NOMO-1 treated with dmso at 0.1 percent for 144 hours (cell line): Measurements from ENCODE around the gene LACTB.

ENCODE experiments used
- DNase-seq: peaks from one replicate; lab custom pipeline; 2025; ENCODE audit not compliant: unreplicated experiment; lab: John Stamatoyannopoulos, UW

LACTB gene, protein sequence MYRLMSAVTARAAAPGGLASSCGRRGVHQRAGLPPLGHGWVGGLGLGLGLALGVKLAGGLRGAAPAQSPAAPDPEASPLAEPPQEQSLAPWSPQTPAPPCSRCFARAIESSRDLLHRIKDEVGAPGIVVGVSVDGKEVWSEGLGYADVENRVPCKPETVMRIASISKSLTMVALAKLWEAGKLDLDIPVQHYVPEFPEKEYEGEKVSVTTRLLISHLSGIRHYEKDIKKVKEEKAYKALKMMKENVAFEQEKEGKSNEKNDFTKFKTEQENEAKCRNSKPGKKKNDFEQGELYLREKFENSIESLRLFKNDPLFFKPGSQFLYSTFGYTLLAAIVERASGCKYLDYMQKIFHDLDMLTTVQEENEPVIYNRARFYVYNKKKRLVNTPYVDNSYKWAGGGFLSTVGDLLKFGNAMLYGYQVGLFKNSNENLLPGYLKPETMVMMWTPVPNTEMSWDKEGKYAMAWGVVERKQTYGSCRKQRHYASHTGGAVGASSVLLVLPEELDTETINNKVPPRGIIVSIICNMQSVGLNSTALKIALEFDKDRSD

DNA sequence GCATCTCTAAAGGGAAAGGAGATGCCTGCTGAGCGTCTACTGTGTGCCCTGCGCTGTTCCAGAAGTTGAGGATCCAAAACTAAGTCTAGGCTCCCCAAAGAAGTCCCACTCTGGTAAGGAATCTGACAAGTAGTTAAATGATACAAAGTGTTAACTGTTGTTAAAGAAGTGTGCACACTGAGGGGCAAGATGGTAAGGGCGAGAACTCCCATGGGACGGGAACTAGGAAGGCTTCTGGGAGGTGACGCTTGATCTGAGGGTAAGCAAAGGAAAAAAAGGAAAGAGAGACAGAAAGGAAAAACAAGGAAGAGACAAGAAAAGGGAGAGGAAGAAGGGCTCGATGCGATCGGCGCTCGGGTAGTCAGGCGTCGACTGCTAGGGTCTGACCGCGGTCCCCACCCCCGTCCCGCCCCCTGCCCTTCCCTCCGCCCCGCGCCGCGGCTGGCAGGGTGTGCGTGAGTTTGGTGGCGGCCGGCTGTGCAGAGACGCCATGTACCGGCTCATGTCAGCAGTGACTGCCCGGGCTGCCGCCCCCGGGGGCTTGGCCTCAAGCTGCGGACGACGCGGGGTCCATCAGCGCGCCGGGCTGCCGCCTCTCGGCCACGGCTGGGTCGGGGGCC is at the start of gene LACTB:
TSS of gene LACTB (plus strand) at position 480 of the 620 bp plus-strand sequence. CDS start at position 491, 11 bp downstream.
- DNase-seq, result peak; percentile 84

DNA sequence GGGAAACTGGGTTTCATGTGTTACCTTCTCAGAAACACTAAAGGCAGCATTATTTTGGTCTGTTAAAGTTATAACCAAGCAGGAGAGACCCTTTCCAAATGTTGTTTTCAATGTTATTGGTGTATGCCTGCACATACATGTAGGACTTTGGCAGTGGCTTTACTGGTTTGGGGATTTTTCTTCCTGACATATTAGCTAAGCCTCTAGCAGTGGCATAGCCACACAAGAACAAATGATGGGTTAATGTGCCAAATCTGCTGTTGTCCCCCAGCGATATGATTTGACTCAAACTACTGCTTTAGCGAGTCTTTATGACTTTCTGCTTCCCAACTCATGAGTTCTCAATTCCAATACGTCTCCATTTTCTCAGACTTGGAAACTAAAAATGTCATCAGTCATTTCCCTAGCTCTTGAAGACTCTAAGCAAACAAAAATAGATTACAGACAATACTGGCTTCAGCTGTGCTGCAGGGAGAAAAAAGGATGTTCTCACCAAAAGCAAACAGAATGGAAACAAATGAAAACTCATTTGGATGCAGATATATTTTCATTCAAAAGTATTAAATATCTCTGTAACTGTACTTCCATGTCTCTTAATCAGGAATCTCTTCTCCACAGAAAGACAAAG is 49.5 kb upstream of the LACTB start:
- no peak for DNase-seq

DNA sequence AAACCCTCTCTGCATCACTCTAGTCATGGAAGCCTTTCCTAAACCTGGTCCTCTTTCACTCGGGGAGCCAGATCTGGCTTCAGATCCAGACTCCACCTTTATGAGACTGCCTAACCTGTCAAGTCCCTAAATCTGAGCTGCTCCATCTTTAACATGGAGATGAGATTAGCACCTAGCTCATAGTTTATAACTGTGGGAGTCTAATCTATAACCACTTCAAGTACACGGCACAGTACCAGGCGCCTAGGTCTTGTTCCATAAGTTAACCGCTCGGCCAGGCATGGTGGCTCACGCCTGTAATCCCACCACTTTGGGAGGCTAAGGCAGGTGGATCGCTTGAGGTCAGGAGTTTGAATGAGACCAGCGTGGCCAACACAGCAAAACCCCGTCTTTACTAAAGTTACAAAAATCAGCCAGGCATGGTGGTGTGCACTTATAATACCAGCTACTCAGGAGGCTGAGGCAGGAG is 48.8 kb upstream of the LACTB start:
- no peak for DNase-seq

DNA sequence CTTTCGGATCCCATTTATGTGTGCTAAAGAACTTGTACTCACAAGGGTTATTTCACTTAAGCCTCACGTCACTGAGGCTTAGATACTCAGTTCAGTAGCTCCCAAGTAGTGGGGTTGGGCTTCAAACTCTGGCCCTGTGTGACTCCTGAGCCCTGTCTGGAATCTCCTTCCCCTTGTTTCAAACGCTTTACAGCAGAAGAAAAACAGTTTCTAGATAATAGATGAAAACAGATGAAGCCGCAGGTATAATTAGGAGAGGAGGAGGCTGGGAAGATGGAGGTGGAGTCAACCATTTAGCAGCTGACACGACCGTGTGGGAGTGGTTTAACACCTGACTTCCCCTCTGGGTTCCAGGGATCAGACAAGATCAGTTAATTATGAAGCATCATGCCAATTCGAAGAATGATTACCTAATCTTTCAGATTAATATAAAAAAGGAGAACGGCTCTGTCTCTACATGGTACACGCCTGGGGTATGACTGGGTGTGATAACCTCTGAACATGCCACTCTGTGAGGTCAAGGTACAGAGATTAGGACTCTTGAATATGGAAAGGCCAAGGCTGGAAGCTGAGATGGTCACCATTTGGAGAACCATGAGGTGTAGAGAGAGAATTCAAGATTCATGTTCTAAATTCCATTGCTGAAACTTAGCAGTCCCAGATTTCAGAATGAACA is 48.0 kb upstream of the LACTB start:
- no peak for DNase-seq

DNA sequence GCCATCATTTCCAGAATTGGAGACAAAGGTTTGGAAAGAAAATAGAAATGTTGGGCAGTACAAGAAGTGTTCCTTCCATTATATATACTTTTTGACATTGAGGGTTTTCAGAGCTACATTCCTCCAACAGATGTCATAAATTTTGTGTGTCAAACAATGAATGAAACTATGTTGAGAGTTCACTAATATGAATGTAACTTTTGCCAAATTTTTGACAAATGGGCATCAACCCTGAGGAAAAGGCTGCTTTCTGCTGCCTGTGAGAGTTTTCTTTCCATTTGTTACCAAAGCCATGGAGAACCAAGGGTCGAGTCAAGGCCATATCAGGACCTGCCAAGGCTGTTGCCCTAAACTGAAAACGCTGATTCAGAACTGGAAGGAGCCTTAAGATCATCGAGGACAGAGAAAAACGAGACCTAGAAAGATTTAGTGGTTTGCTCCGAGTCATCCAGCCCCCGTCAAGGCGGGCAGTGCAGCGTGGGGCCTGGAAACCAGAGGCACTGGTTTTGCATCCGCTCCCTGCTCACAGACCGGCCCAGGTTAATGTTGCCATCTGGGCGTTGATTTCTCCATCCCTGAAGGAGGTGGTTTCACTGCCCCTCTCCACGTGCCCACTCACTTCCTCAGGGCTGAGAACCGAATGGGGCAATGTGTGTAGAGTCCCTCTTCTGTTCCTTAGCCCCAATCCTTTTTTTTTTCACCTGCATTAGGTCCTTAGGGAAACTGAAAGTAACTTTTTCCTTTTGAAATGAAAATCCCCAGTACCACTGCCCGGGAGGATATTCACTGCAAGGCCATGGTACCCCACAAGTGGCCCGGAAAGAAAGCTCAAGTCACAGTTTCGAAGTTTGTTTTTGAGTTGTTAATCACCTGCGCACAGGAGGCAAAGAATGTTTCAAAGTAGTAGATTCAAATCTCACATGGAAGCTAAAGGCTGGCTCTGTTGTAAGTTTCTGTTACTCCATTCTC is 46.4 kb upstream of the LACTB start:
- DNase-seq, result no peak

DNA sequence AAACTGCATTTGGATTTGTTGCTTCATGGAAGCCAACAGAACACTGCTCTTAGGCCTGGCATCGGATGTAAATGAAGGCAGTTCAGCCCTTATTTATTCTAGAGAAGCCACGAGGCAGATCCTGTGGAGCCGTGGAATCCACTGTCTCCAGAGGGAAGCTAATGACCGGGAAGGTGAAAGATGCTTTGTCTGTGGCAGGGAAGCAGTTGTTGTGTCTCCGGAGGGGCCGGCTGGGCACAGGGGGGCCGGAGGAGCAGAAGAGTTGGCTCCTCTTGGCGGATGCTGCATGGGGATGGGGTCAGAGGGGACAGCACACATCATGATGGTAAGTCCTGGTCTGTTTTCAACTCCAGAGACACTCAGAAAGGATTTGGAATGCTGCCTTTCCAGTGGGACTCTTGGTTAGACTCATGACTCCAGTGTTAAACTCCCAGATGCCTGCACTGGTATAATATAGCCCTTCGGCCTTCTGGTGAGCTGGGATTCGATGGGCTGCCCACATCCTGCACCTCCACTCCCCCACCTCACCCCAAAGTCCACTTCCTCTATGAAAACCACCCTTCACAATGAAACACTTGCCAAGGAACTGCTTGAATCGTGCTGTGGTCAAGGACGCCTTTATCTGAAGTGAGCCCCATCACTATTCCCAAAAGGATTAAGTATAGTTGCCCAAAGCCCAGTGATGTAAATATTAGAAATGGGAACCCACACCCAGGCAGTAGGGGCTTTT is 45.5 kb upstream of the LACTB start:
- DNase-seq, result no peak

DNA sequence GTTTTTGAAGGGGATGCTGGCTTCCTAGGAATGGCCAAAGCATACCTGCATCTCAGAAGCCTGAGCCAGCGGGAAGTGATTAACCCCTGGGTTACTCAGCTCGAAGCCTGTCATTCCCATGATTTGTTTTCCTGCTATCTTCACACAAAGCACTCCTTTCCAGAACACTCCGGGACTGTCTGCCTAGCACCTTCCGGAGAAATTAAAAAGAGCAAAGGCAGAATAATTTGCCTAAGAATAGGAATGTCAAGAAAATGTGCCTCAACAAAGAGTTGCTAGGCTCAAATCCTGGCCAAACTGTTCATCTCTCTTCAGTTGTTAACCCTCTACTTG is 45.0 kb upstream of the LACTB start:
- no peak for DNase-seq

DNA sequence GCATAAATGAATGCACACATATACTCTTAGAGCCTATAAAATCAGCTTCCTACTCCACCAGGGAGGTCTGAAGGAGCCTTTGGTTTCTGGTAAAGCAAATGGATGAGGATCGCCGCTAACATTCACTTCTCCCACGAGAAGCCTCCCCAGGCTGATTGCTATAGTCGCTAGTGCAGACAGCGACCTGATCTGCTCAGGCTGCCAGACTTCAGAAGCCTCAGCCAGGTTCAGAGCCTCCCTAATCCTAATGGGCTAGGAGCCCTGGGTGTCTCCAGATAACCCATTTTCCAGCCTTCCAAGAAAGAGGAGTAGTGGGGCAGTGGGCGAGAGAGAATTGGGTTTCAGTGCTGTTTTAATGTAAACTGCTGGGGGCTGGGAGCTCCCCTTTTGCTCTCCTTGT is 43.7 kb upstream of the LACTB start:
- DNase-seq, result no peak

DNA sequence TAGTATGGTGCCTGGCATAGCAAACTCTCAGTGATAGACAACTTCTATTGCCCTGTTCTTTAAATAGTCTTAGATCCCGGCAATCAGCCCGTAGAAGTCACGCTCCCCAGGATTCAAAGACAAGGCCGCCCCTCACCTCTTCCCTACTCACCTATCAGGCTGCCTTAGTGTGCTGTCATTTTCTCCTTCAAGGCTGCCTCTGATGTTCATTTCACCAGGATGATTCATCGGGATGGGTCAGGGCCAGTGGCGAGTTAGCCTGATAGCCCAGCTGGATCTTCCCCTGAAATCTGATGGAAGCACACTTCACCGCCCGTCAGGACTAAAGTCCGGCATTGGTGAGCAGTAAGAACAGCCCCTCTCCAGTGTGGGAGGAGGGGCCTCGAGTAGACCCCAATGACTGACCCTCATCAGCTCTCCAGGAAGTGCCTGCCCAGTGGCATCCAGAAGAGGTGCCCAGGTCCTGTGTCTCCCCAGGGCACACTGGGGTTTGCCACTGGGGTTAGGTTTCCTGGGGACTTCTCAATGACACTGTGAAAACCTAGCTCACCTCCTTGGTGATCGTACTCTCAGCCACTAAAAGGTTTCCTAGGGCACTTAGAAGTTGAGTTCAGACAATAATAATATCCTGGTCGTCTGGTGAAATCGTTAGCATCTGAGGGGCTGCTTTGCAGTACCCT is 41.6 kb upstream of the LACTB start:
- no peak for DNase-seq

DNA sequence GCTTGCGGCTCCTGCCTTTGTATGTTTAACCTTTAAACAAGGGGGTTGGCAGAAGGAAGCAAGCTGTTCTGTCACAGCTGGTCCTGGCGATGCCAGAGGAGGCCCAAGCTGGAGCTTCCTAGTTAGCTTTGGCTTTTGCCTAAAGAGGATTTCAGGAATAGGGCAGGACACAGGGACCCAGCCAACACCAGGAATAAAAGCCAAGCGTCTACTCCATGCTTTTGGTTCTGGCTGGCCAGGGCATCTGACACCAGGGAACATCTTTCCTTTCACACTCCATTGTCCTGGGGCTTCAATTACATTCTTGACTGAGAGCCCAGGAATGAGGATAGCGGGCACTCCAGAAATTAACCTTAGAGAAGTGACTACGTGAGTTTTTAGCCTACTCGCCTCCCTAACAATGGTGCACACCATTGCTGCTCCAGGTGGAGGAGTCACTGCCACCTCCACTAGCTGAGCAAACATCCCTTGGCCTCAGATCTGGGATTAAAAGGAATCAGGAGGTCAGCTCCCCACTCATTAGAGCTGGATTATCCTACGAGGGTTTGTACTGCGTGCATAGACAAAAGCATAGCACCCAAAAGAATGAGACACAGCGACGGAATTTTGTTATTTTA is 40.9 kb upstream of the LACTB start:
- no peak for DNase-seq

DNA sequence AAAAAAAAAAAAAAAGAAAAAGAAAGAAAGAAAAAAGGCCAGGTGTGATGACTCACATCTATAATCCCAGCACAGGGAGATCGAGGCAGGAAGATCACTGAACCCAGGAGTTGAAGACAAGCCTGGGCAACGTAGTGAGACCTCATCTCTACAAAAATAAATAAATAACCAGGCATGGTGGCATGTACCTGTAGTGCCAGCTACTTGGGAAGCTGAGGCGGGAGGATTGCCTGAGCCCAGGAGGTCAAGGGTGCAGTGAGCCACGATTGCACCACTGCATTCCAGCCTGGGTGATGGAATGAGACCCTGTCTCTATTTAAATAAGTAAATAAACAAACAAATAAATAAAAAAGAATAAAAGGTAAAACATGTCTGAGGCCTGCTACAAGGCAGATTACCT is 39.3 kb upstream of the LACTB start:
- no peak for DNase-seq

DNA sequence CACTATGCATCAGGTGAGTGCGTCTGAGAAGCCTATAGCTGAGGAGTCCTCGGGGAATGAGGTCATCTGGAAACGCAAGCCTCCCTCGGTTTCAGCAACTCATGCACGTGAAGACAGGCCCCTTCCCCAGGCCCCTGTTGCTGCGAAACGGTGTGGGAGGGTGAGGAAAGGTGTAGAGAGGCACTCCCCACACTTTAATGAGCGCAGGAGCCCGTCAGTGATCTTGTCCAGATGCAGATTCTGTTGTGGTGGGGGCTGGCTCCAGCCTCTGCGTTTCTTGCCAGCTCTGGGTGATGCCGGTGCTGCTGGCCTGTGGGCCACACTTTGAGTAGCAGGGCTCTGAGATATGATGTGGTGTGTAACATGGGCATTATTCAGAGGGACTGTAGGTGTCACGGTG is 38.6 kb upstream of the LACTB start:
- no peak for DNase-seq

DNA sequence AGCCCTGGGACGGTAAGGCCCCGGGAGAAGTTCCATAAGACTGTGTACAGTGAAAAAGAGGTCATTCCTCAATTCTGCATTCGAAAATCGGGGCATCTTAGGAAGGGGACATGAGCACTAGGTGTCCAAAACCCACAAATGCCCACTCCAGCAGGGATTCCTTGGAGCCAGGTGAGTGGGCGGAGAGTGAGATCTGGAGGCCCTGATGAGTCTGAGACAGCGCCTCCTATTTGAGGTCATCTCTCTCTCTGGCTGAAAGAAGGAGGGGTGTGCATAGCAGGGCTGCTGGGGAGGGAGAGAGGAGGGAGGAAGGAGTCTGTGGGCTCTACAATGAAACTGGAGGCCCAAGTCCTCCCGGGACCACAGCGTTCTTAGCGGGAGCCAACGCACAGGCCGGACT is 38.1 kb upstream of the LACTB start:
- DNase-seq, result no peak

DNA sequence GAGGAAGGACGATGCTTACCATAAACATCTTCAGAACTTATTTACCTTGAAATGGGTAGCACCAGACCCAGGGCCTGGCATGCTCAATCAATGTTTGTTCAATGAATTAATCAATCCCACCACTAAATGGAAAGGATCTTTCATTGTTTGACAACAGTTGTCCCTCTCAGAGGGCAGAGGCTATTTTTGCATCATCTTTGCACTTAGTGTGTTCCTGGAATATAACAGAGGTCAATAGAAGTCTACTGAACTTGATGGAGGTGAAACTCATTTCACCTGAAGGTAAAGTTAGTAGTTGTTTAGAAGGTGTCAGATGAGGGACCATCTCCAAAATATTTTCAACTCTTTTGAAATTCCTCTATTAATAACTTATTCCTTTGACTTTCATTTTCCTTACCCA is 36.9 kb upstream of the LACTB start:
- DNase-seq, result no peak

DNA sequence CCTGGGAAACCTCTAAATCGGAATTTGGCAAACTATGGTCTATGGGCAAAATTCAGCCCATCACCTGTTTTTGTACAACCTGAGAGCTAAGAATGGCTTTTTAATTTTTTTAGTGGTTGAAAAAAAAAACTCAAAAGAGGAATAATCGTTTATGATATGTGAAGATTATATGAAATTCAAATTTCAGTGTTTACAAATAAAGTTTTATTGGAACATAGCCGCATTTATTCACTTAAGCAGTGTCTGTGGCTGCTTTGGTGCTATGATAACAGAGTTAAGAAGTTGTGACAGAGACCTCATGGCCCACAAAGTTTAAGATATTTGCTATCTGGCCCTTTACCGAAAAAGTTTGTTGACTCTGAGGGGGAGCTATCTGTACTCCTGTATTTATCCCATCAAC is 36.4 kb upstream of the LACTB start:
- DNase-seq, result no peak

DNA sequence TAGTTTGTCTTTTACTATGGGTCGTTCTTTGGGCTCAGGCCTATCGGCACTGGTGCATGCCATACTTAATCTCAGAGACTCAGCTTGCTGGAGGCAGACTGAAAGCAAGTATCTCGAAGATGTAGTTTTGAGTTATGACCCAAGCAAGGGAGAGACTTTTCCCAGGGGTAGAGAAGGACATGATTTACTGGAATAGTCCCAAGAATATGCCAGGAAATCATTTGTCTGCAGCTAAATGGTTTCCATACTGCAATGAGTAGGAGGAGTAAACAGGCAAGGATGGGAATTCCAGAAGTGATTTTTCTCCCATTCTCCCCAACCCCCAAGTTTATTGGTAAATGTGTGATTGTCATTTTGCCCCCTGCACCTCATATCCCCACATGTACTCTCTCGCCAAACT is 35.4 kb upstream of the LACTB start:
- no peak for DNase-seq

DNA sequence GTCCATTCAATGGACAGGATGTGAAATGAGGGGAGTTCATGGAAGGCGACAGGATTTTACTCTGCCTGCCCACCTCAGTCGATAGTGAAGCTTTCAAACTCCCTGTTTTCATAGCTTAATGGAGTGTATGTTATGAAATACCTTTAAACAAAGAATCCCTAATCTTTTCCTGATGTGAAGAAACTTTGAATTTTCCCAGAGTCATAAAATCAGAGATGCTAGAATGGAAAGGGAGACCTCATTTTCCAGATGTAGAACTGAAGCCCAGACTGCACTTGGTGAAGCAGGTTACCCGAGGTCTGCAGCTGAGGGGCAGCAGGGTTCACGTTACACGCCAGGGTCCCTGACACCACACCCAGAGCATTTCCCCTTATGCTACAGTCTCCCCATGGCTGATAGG is 34.7 kb upstream of the LACTB start:
- DNase-seq, result no peak

DNA sequence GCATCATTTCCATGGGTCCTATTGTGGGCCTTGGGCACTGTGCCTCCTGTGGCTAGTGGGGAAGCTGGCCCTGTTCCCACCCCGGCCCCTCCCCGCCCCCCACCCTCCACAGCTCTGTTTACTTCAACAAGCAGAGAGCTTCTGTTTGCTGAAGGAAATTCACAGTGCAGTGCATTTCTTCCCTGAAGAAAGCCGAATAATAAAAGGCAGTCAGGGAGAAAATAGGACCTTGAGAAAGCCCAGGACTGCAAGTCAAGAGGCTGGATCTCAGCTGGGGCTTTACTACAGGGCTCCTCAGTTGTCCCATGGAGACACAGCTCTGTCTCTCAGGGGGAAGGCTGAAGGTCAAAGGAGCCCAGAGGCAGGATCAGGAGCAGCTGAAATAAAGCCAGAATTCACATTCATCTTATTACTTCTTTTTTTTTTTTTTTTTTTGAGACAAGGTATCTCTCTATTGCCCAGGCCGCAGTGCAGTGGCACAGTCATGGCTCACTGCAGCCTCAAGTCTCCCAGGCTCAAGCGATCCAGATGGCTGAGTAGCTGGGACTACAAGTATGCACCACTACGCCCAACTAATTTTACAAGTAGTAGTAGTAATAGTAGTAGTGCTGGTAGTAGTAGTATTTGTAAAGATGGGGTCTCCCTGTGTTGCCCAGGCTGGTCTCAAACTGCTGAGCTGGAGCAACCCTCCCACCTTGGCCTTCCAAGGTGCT is 33.0 kb upstream of the LACTB start:
- no peak for DNase-seq
